ENCODE data around the gene TNF.

The TNF gene

DNA sequence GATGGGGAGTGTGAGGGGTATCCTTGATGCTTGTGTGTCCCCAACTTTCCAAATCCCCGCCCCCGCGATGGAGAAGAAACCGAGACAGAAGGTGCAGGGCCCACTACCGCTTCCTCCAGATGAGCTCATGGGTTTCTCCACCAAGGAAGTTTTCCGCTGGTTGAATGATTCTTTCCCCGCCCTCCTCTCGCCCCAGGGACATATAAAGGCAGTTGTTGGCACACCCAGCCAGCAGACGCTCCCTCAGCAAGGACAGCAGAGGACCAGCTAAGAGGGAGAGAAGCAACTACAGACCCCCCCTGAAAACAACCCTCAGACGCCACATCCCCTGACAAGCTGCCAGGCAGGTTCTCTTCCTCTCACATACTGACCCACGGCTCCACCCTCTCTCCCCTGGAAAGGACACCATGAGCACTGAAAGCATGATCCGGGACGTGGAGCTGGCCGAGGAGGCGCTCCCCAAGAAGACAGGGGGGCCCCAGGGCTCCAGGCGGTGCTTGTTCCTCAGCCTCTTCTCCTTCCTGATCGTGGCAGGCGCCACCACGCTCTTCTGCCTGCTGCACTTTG lies at the start of gene TNF:
TNF (plus strand) TSS at position 231 of the 567 bp plus-strand sequence; CDS start at position 408, 177 bp downstream.
- DNase-seq: peak; percentile 96

DNA sequence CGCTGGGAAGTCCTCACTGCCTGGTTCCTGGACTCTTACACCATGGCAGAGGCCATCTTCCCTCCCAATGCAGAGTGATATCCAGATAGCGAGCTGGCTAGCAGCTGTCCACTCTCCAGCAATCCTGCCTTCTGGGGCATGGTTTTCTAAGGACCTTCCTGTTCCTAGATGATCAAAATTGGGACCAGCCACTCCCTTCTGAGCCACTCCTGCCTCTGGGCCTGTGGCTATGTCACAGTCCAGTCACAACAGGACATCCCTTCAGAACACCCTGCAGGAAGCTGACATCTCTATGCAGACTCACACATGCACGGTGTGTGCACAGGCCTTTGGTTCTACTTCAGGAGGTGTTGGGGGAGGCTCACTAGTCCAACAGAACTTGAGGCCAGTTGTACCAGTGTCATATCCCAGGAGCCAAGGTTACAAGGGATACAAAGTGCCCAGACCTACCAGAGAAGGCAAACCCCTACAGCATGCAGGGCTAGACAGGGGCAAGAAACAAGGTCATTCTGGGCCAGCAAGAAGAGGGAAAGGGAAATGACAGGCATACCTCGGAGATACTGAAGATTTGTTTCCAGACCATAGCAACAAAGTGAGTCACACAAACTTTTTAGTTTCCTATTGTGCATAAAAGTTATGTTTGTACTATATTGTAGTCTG lies 49.3 kb upstream of the TNF start:
- no peak for DNase-seq

DNA sequence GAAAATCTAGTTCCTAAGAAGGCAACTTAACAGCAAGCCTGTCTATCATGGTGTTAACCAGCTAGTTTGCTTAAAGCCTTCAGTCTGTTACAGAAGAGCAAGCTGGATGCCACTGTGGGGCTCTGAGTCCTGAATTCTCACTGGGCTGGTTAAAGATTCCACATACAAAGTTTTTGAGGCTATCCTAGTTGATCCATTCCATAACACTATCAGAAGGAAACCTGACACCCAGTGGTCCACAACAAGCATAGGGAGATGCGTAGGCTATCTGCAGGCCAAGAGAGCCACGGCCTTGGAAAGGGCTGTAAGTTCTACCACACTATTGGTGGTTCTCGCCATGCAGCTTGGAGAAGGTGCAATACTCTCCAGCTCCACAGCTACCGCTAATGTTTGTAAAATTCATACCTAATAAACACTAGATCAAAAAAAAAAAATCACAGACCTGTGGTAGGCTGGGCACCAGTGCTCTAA lies 47.0 kb upstream of the TNF start:
- DNase-seq: no peak

DNA sequence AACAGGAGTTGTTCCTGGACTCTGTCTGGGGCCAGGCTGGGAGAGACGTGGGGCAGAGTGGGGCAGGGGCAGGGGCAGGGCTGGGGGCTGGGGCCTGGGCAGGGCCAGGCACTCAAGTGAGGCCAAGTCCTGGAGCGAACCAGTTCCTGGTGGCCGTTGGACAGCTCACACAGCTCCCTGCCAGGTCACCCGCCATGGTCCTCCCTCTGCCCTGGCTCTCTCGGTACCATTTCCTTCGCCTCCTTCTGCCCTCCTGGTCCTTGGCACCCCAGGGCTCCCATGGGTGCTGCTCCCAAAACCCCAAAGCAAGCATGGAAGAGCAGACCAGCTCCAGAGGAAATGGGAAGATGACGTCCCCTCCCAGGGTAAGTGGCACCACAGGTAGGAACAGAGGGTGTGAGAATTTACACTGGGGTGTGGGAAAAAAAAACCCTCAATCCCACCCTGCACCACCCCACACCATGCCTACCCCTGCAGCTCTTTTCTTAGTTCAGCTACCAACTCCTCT lies 46.5 kb upstream of the TNF start, which contains the start of gene MCCD1:
MCCD1 (plus strand) TSS at position 142 of the 508 bp plus-strand sequence; CDS start at position 195, 53 bp downstream.
- no peak for DNase-seq

DNA sequence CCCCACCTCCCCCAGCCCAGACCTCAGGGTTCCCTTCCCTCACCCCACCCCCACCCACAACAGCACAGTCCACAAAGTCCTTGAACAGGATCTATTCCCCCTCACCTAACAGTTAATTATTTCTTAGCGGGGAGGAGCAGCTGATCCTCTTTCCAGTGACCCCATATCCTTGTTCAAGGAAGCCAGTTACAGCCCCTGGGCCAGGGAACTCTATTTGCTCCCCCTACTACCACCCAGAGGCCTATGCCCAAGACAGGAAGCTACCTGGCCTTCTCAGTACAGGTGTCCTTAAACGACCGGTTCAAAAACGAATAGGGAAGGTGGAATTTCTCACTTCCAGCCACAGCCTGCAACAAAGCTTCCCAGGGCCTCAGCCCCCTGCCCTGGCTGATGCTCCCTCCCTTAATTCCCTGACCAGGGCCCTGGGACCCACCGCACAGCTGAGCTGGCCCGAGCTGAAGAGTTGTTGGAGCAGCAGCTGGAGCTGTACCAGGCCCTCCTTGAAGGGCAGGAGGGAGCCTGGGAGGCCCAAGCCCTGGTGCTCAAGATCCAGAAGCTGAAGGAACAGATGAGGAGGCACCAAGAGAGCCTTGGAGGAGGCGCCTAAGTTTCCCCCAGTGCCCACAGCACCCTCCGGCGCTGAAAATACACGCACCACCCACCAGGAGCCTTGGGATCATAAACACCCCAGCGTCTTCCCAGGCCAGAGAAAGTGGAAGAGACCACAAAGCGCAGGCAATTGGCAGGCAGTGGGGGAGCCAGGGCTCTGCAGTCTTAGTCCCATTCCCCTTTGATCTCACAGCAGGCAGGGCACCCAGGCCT lies 45.8 kb upstream of the TNF start:
- no peak for DNase-seq

- no peak for DNase-seq
Measured at GRCh38 chr6:31530659-31531058, 44.7 kb upstream of the TNF start.

GRCh38 chr6:31531162-31531561 lies 44.2 kb upstream of the TNF start:
- no peak for DNase-seq

- DNase-seq: no peak
Measured at GRCh38 chr6:31531771-31532643, 43.4 kb upstream of the TNF start.

DNA sequence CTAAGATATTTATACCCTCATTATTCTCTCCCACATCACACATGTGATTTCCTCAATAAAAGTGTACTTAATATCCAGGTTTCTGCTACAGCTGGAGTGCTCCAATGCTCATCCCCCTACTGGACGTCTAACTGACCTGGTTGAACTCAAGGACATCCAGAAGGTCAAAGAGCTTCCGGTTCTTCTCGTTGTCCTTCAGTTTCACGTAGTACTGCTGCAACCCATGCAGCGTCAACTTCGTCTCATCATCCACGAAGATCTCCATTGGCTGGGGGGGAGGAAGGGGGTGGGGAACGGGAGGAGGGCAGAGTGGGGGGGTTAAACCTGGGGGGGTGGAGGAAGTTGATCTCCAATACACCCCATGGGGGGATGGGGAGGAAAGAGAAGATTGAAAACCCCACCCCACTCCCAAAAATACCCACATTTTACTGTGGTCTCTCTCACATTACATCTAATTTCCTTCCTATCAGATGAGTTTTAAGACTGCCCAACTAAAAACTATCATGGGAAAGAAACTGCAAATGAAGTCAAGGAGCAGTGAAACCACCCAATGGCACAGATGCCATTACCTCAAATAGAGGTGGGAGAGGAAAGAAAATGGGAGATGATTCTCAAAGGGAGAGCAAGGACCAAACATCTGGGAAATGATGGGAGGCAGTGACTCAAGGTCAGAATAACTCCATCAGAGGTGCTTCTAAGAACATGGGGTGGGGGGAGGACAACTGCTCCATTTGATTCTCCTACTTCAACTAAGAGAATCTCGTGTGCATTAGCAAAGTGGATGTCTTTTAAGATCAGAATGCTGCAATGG lies 42.5 kb upstream of the TNF start:
- DNase-seq: no peak

DNA sequence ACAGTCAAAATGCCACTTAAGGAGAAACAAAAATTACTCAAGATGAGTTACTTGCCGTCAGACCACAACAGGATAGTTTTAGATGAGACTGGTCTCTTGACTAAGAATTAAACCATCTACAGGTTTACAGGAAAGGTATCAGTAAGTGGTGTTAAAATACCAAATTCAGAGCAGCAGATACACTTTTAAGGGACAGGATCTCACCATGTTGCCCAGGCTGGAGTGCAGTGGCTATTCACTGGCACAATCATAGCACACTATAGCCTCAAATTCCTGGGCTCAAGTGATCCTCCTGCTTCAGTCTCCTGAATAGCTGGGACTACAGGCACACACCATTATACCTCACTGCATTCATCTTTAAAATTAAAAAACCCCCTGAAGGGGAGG lies 41.9 kb upstream of the TNF start:
- DNase-seq: peak; percentile 38

GRCh38 chr6:31534011-31534410 lies 41.4 kb upstream of the TNF start:
- DNase-seq: no peak

GRCh38 chr6:31534521-31535040 lies 40.8 kb upstream of the TNF start:
- DNase-seq: no peak

DNA sequence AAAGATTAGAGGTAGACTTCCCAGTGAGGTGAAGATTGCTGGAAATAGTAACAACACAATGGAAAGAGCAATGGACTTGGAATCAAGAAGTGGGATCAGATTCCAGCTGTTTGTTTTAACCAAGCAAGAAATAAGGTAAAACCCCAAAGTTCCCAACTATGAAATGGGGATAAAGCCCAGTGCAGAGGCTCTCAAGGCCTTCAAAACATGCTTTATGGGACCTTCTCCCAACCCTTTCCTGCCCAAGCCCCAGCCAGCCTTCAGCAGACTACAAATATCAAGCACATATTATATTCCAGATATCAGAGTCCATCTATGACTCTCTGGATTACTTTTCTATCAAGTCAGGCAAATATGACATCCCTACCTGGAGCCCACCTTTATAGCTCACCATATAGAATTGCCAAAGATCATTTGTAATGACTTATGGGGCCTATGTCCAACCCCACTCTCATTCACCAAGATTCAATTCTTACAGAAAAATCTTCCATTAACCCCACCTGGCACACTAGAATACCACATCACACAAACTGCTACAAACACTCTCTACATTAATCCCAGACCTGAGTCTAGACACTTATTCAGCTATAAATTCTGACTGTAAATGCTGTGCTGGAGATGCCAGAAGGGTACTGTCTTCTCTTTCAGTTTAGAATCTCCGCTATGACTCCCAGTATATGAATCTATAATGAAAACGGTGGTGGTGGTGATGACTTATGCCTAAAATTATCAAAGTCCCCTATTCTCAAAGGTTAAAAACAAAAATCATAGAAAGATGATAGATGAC lies 39.6 kb upstream of the TNF start:
- no peak for DNase-seq

- DNase-seq: no peak
Measured at GRCh38 chr6:31538805-31539400, 36.5 kb upstream of the TNF start.

GRCh38 chr6:31540640-31541039 lies 34.7 kb upstream of the TNF start:
- no peak for DNase-seq

DNA sequence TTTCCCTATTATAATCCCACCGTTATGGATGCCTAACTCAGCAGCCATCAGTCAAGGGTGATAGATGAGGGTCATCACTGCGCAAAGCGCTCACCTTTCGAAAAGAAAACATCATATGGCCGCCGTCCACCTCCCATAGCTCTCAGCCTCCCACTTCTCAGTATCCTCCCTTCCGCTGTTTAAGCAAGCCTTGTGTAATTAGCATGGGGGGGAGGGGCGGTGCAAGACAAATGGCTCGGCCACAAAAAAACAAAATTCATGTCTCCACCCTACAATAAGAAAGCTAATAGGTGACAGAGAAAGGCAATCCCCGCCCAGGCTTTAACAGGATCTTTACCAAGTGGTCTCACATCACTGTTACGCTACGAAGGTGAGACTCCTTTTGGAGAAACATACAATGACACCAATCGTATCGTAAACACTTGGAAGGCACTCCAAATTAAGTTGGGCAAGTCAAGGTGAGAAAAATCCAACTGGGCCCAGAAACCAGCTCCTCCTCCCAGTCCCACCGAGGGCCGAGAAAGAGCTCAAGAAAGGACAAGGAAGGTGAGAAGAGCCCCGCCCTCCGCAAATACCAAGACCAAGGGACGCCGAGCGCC lies 34.2 kb upstream of the TNF start:
- peak; percentile 76 for DNase-seq

GRCh38 chr6:31541658-31542521 lies 33.5 kb upstream of the TNF start, which contains the start of gene DDX39B:
TSS of gene DDX39B (minus strand) at chr6:31542003. CDS start at chr6:31540532, 1,471 bp downstream.
- DNase-seq: peak; percentile 98

GRCh38 chr6:31543639-31544038 lies 31.7 kb upstream of the TNF start:
- no peak for DNase-seq

GRCh38 chr6:31544676-31545075 lies 30.7 kb upstream of the TNF start:
- DNase-seq: no peak
